HL-60 (cell line): Measurements from ENCODE around the gene FCHSD2.

Experiments
- DNase-seq, 2 experiments: peaks; one replicate each; pipeline ENCODE4 v3.0.0-alpha.2; 2010 to 2020; ENCODE audit warnings: low read depth in 1 of 2, low spot score in 1 of 2
- H3K27ac ChIP-seq: fragments of 250-450 bp; sonication (Bioruptor Pico); replicated peaks from 2 replicates; pipeline ENCODE4 v1.5.1; 2020; ENCODE audit warnings: mild to moderate bottlenecking, moderate library complexity
- H3K27me3 ChIP-seq: fragments of 250-450 bp; sonication (Bioruptor Pico); 2 replicates; pipeline ENCODE4 v1.5.1; 2021; ENCODE audit warnings: mild to moderate bottlenecking, moderate library complexity; ENCODE audit not compliant: insufficient read depth, poor library complexity, severe bottlenecking
- H3K4me3 ChIP-seq: replicated peaks from 2 replicates; pipeline ENCODE4 v1.5.1; 2011; ENCODE audit warnings: mild to moderate bottlenecking, control low read depth, low read length; ENCODE audit not compliant: insufficient read depth
- CTCF ChIP-seq: IDR thresholded peaks from one replicate; pipeline ENCODE4 v1.5.1; 2011; ENCODE audit warnings: low read length, control low read depth, inconsistent platforms; ENCODE audit not compliant: insufficient read depth
- GABPA ChIP-seq: IDR thresholded peaks from 2 replicates; pipeline ENCODE4 v1.6.1; 2012; ENCODE audit warnings: low read depth
- POLR2AphosphoS5 ChIP-seq: IDR thresholded peaks from 2 replicates; pipeline ENCODE4 v1.6.1; 2012; ENCODE audit warnings: low read depth
- REST ChIP-seq: IDR thresholded peaks from 2 replicates; pipeline ENCODE4 v1.6.1; 2012; ENCODE audit warnings: low read depth; ENCODE audit not compliant: insufficient replicate concordance
- SPI1 ChIP-seq: IDR thresholded peaks from 2 replicates; pipeline ENCODE4 v1.6.1; 2012; ENCODE audit warnings: low read depth, mild to moderate bottlenecking, borderline replicate concordance

FCHSD2 gene

GRCh38 chr11:73013021-73013420 is 129.1 kb downstream of the FCHSD2 start:
- no peak overlapping the region for H3K27ac ChIP-seq
- no peak for DNase-seq
- no peak overlapping the region for H3K4me3 ChIP-seq
- TF ChIP-seq REST (no peak), POLR2AphosphoS5 (no peak), CTCF (no peak), SPI1 (no peak), GABPA (no peak)
- no peaks in the 10 kb centered on the region for H3K27me3 ChIP-seq

GRCh38 chr11:73012121-73012863 is 129.8 kb downstream of the FCHSD2 start:
- TF ChIP-seq SPI1 (no peak), REST (no peak), CTCF (no peak), POLR2AphosphoS5 (no peak), GABPA (no peak)
- DNase-seq, result no peak
- H3K27me3 ChIP-seq, result no peaks in the 10 kb centered on the region
- H3K27ac ChIP-seq, result no peak overlapping the region
- H3K4me3 ChIP-seq, result no peak overlapping the region

- no peak for TF ChIP-seq CTCF
- TF ChIP-seq POLR2AphosphoS5, result no peak
- H3K27me3 ChIP-seq, result no peaks in the 10 kb centered on the region
- DNase-seq, result no peak
- no peak overlapping the region for H3K27ac ChIP-seq
- no peak overlapping the region for H3K4me3 ChIP-seq
These were observed 130.8 kb downstream of the FCHSD2 start for GRCh38 chr11:73011126-73011817.
